ENCODE data around the gene ZNF516. TPM values are rescaled to one million over a fixed set of nuclear protein-coding genes. Genes with fewer than 3 reads are reported as not detected.

ZNF516 gene
- total and polyA plus RNA-seq, 10 of the 15 experiments (the other 5 are each of a cell fraction or from before 2014, with no cell fraction given), result 2.0 to 32.0 (median 8.3) TPM

- Histone ChIP-seq H3K27me3 (replicated peaks in 1 of 2; ENCODE audit: control insufficient read depth in 2 of 2, insufficient read depth in 2 of 2, low read length in 1 of 2) (no peaks in the 10 kb centered on the region), H3K9ac (ENCODE audit: control insufficient read depth, insufficient read depth, low read length) (peak overlapping the region; percentile 76), H3K4me2 (ENCODE audit: control insufficient read depth, insufficient read depth) (peak overlapping the region; percentile 95), H3K36me3 (ENCODE audit: control insufficient read depth in 2 of 2, insufficient read depth in 2 of 2, low read length in 1 of 2) (no peaks in the 10 kb centered on the region), H3K4me3 (peak overlapping the region; percentile 79), H3K4me1 (ENCODE audit: control insufficient read depth, insufficient read depth, low read length) (peaks cover 5% of the 10 kb centered on the region; the same call in 1 of the 2 replicates), H2AFZ (ENCODE audit: control insufficient read depth, low read depth, low read length) (peak overlapping the region; percentile 84), H4K20me1 (ENCODE audit: control insufficient read depth, insufficient read depth) (no peaks in the 10 kb centered on the region), H3K27ac (ENCODE audit: control insufficient read depth, insufficient read depth) (peak overlapping the region; percentile 79), H3K79me2 (ENCODE audit: control insufficient read depth, insufficient read depth, low read length) (peaks cover 57% of the 10 kb centered on the region), H3K9me3 (replicated peaks; ENCODE audit: control insufficient read depth, insufficient read depth, low read length) (no peaks in the 10 kb centered on the region)
- ChIA-PET POLR2A (interaction anchor here (0.6 to 1.1 kb wide), 6 partner anchors 8 to 431 kb away, joined by 3 to 4 read pairs (median 3); no protein-coding TSS in a partner anchor), RAD21 (ENCODE audit: unreplicated experiment) (interaction anchor here (0.8 to 1.3 kb wide), 3 partner anchors 19 to 127 kb away, joined by 3 to 4 read pairs (median 3); no protein-coding TSS in a partner anchor), CTCF (interaction anchor here (0.6 to 1.7 kb wide), 3 partner anchors 43 to 95 kb away, joined by 3 to 4 read pairs (median 3); no protein-coding TSS in a partner anchor), SMC1A (ENCODE audit: uncharacterized antibody, unreplicated experiment) (interaction anchor here (0.6 to 2.4 kb wide), 4 partner anchors 10 to 95 kb away, joined by 3 to 6 read pairs (median 4); no protein-coding TSS in a partner anchor)
- WGBS (ENCODE audit: insufficient coverage, insufficient replicate concordance, low lambda C conversion rate, missing lambda C conversion rate), result under 1% methylated on average over 23 of the region's 31 CpGs
- no peak for TF ChIP-seq ZNF207 (IDR thresholded peaks at IDR 0.05; ENCODE audit: borderline replicate concordance)
- TF ChIP-seq ZNF217 (IDR thresholded peaks at IDR 0.05), result no peak
- TF ChIP-seq ZBTB40 (IDR thresholded peaks at IDR 0.05; ENCODE audit: borderline replicate concordance), result peak; percentile 33; the same call in 1 of the 2 replicates
- TF ChIP-seq PAX5 (IDR thresholded peaks at IDR 0.05; ENCODE audit: borderline replicate concordance, low read depth, low read length), result no peak
- TF ChIP-seq NBN (IDR thresholded peaks at IDR 0.05), result 0 out of 2 replicates have a peak, but pooled peaks have one; percentile 6
- peak; percentile 36 for TF ChIP-seq ATF7 (IDR thresholded peaks at IDR 0.05; ENCODE audit: low read depth)
- TF ChIP-seq CBX5 (IDR thresholded peaks at IDR 0.05; ENCODE audit: low read depth), result 0 out of 2 replicates have a peak, but pooled peaks have one; percentile 26
- 0 out of 2 replicates have a peak, but pooled peaks have one; percentile 55 for TF ChIP-seq POLR2AphosphoS5 (IDR thresholded peaks at IDR 0.05; ENCODE audit: low read length)
- no peak for TF ChIP-seq TCF7 (IDR thresholded peaks at IDR 0.05; ENCODE audit: borderline replicate concordance)
- TF ChIP-seq USF2 (IDR thresholded peaks at IDR 0.05; ENCODE audit: borderline replicate concordance, low read depth, low read length), result no peak
- TF ChIP-seq, protein P1, sequence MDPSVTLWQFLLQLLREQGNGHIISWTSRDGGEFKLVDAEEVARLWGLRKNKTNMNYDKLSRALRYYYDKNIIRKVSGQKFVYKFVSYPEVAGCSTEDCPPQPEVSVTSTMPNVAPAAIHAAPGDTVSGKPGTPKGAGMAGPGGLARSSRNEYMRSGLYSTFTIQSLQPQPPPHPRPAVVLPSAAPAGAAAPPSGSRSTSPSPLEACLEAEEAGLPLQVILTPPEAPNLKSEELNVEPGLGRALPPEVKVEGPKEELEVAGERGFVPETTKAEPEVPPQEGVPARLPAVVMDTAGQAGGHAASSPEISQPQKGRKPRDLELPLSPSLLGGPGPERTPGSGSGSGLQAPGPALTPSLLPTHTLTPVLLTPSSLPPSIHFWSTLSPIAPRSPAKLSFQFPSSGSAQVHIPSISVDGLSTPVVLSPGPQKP (IDR thresholded peaks at IDR 0.05; ENCODE audit: low read depth, low read length), result no peak
- TF ChIP-seq ESRRA (IDR thresholded peaks at IDR 0.05; ENCODE audit: low read length), result no peak
- TF ChIP-seq MEF2A (IDR thresholded peaks at IDR 0.05; ENCODE audit: insufficient read depth, low read depth, low read length), result no peak
- 0 out of 4 replicates have a peak, but pooled peaks have one; percentile 15 to 22 for TF ChIP-seq IKZF2 (IDR thresholded peaks at IDR 0.05)
- TF ChIP-seq NR2F1 (conservative IDR thresholded peaks at IDR 0.05), result peak; percentile 32; the same call in 1 of the 2 replicates
- TF ChIP-seq CREB1 (IDR thresholded peaks at IDR 0.05; ENCODE audit: low read depth), result 0 out of 2 replicates have a peak, but pooled peaks have one; percentile 9
- intact Hi-C loops (cut with micrococcal nuclease; ENCODE audit: unreplicated experiment), result loop anchor here (2.0 to 10.0 kb wide), 6 partner anchors 37 to 1999 kb away; partner anchors contain the start of genes CNDP2, ZNF236 and ZNF407
- FAIRE-seq, result peak; percentile 70
- ATAC-seq, result peak; percentile 16
- in situ Hi-C loops (cut with MboI), result no loop called here
- no peak for DNase-seq (ENCODE audit: low read depth, low spot score)
- TSS peak; percentile 82 for BruUV-seq (replicated peaks)
Measured at GRCh38 chr18:76493213-76494161, 1.6 kb downstream of the ZNF516 start.

Data from GM12878 (cell line).